NB4 (cell line): ENCODE results near the gene DSEL.

Experiments used
- MAX ChIP-seq: IDR thresholded peaks from 2 replicates; pipeline ENCODE4 v1.6.1; 2011; ENCODE audit warnings: low read depth, low read length
- POLR2A ChIP-seq: IDR thresholded peaks from 2 replicates; pipeline ENCODE4 v1.6.1; 2011; ENCODE audit warnings: mild to moderate bottlenecking; ENCODE audit not compliant: insufficient read length; ENCODE audit errors: extremely low read depth
- TF ChIP-seq, protein P1 (sequence below): IDR thresholded peaks from one replicate; pipeline ENCODE4 v1.5.1; 2012; ENCODE audit warnings: low read depth, low read length

GRCh38 chr18:67486534-67486933 is 30.0 kb downstream of the DSEL start:
- TF ChIP-seq, protein P1, sequence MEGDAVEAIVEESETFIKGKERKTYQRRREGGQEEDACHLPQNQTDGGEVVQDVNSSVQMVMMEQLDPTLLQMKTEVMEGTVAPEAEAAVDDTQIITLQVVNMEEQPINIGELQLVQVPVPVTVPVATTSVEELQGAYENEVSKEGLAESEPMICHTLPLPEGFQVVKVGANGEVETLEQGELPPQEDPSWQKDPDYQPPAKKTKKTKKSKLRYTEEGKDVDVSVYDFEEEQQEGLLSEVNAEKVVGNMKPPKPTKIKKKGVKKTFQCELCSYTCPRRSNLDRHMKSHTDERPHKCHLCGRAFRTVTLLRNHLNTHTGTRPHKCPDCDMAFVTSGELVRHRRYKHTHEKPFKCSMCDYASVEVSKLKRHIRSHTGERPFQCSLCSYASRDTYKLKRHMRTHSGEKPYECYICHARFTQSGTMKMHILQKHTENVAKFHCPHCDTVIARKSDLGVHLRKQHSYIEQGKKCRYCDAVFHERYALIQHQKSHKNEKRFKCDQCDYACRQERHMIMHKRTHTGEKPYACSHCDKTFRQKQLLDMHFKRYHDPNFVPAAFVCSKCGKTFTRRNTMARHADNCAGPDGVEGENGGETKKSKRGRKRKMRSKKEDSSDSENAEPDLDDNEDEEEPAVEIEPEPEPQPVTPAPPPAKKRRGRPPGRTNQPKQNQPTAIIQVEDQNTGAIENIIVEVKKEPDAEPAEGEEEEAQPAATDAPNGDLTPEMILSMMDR, result no peak
- TF ChIP-seq MAX (no peak), POLR2A (no peak)
